ENCODE results near the gene PRSS2. TPM values are rescaled to one million over a fixed set of nuclear protein-coding genes. Genes with fewer than 3 reads are reported as not detected.

The PRSS2 gene
- total RNA-seq, 1 donor from 2014 or later: not detected

GRCh38 chr7:142811154-142811737 lies 40.5 kb downstream of the PRSS2 start:
- H3K9me3 ChIP-seq (replicated peaks): no peaks in the 10 kb centered on the region
- TF ChIP-seq, protein P1, sequence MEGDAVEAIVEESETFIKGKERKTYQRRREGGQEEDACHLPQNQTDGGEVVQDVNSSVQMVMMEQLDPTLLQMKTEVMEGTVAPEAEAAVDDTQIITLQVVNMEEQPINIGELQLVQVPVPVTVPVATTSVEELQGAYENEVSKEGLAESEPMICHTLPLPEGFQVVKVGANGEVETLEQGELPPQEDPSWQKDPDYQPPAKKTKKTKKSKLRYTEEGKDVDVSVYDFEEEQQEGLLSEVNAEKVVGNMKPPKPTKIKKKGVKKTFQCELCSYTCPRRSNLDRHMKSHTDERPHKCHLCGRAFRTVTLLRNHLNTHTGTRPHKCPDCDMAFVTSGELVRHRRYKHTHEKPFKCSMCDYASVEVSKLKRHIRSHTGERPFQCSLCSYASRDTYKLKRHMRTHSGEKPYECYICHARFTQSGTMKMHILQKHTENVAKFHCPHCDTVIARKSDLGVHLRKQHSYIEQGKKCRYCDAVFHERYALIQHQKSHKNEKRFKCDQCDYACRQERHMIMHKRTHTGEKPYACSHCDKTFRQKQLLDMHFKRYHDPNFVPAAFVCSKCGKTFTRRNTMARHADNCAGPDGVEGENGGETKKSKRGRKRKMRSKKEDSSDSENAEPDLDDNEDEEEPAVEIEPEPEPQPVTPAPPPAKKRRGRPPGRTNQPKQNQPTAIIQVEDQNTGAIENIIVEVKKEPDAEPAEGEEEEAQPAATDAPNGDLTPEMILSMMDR (IDR thresholded peaks at IDR 0.05; ENCODE audit: borderline replicate concordance): peak; percentile 63
- DNase-seq: no peak
- intact Hi-C loops (cut with micrococcal nuclease): no loop called here
- H3K4me3 ChIP-seq: no peak overlapping the region
- H3K4me1 ChIP-seq: no peaks in the 10 kb centered on the region
- peaks cover 98% of the 10 kb centered on the region for H3K27me3 ChIP-seq (ENCODE audit: low read depth)
- no peak overlapping the region for H3K27ac ChIP-seq (replicated peaks)
- H3K36me3 ChIP-seq: no peaks in the 10 kb centered on the region

- intact Hi-C loops (cut with micrococcal nuclease): no loop called here
- Histone ChIP-seq H3K27me3 (ENCODE audit: low read depth) (peaks cover 98% of the 10 kb centered on the region), H3K4me3 (no peak overlapping the region), H3K36me3 (no peaks in the 10 kb centered on the region), H3K9me3 (replicated peaks) (no peaks in the 10 kb centered on the region), H3K27ac (replicated peaks) (no peak overlapping the region), H3K4me1 (no peaks in the 10 kb centered on the region)
- TF ChIP-seq, protein P1 (IDR thresholded peaks at IDR 0.05; ENCODE audit: borderline replicate concordance): no peak
- DNase-seq: no peak
These were observed 41.9 kb downstream of the PRSS2 start for GRCh38 chr7:142812437-142813215.

DNA sequence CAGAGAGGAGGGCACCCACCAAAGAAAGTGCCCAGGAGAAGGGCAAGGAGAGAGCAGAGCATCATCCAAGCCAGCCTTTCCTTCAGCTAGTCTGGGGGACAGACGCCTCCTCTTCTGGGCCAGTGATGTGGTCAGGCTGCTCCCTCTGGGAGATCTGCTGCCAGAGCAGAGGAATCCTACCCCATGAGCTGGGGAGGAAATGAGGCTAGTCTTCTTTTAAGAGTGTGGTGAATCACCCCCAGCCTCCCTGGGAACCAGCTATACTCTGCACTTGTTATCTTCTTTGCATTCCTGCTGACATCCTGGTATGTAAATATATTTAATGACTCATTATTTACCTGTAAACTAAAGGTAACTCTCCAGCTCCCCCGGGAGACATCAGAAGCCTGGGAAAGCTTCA lies 42.5 kb downstream of the PRSS2 start:
- DNase-seq: no peak

DNA sequence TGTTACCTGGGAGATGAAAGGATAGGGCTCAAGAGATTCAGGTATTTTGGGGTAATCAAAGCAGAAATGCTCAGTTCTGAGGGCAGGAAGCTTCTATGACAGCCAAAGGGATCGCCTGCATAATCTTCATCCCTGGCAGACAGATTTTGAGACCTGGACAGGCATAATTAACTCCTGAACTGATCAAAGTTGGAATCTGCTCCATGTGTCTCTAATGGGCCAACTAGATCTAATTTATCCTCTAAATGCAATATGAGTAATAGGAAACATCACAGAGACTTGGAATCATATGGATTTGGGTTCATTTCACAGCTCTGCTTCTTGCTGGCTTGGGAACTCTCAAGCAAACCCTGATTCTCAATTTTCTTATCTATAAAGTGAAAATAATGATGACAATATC lies 42.9 kb downstream of the PRSS2 start:
- Histone ChIP-seq H3K4me1 (no peaks in the 10 kb centered on the region), H3K27me3 (ENCODE audit: low read depth) (peaks cover 98% of the 10 kb centered on the region)
- intact Hi-C loops (cut with micrococcal nuclease): no loop called here

More for the DNA sequence above, 42.5 kb downstream of the PRSS2 start:
- H3K36me3 ChIP-seq: no peaks in the 10 kb centered on the region
- peaks cover 98% of the 10 kb centered on the region for H3K27me3 ChIP-seq (ENCODE audit: low read depth)
- H3K4me3 ChIP-seq: no peak overlapping the region
- no peaks in the 10 kb centered on the region for H3K9me3 ChIP-seq (replicated peaks)
- no peaks in the 10 kb centered on the region for H3K4me1 ChIP-seq
- TF ChIP-seq, protein P1 (IDR thresholded peaks at IDR 0.05; ENCODE audit: borderline replicate concordance): no peak
- intact Hi-C loops (cut with micrococcal nuclease): no loop called here
- H3K27ac ChIP-seq (replicated peaks): no peak overlapping the region

GRCh38 chr7:142814451-142814850 lies 43.7 kb downstream of the PRSS2 start:
- no peak overlapping the region for H3K27ac ChIP-seq (replicated peaks)
- intact Hi-C loops (cut with micrococcal nuclease): no loop called here
- H3K36me3 ChIP-seq: no peaks in the 10 kb centered on the region
- no peak overlapping the region for H3K4me3 ChIP-seq
- peaks cover 96% of the 10 kb centered on the region for H3K27me3 ChIP-seq (ENCODE audit: low read depth)
- DNase-seq: no peak
- no peaks in the 10 kb centered on the region for H3K4me1 ChIP-seq
- H3K9me3 ChIP-seq (replicated peaks): no peaks in the 10 kb centered on the region
- TF ChIP-seq, protein P1 (IDR thresholded peaks at IDR 0.05; ENCODE audit: borderline replicate concordance): no peak

More for the DNA sequence above, 42.9 kb downstream of the PRSS2 start:
- Histone ChIP-seq H3K36me3 (no peaks in the 10 kb centered on the region), H3K9me3 (replicated peaks) (no peaks in the 10 kb centered on the region), H3K4me3 (no peak overlapping the region), H3K27ac (replicated peaks) (no peak overlapping the region)
- no peak for DNase-seq
- TF ChIP-seq, protein P1 (IDR thresholded peaks at IDR 0.05; ENCODE audit: borderline replicate concordance): no peak
